ENCODE measurements around the gene SYDE2.
"Not testable (repeated sequence)": the region's sequence is repeated elsewhere in the genome, so short reads cannot be mapped to it uniquely, and the experiment has no call there.

The SYDE2 gene

GRCh38 chr1:85208488-85208887 lies 7.7 kb upstream of the SYDE2 start:
- DNase-seq: no peak

GRCh38 chr1:85203573-85204171 lies 2.9 kb upstream of the SYDE2 start:
- no peak for DNase-seq

- no peak for DNase-seq
Observed at GRCh38 chr1:85202864-85203255, 2.0 kb upstream of the SYDE2 start.

- DNase-seq: no peak
Observed at GRCh38 chr1:85202092-85202863, 1.5 kb upstream of the SYDE2 start.

- DNase-seq: peak; percentile 64
Observed at GRCh38 chr1:85201340-85202091, 700 bp upstream of the SYDE2 start.

- DNase-seq: peak; percentile 22
Observed at GRCh38 chr1:85199667-85200462, 951 bp downstream of the SYDE2 start.

GRCh38 chr1:85198864-85199263 lies 2.0 kb downstream of the SYDE2 start:
- no peak for DNase-seq

- DNase-seq: no peak
Observed at GRCh38 chr1:85196358-85196757, 4.5 kb downstream of the SYDE2 start.

GRCh38 chr1:85195703-85196102 lies 5.1 kb downstream of the SYDE2 start:
- DNase-seq: no peak

GRCh38 chr1:85192129-85192528 lies 8.7 kb downstream of the SYDE2 start:
- not testable (repeated sequence) for DNase-seq

- no peak for DNase-seq
Observed at GRCh38 chr1:85189120-85189519, 11.7 kb downstream of the SYDE2 start.

GRCh38 chr1:85188530-85188929 lies 12.3 kb downstream of the SYDE2 start:
- no peak for DNase-seq

- not testable (repeated sequence) for DNase-seq
Observed at GRCh38 chr1:85187021-85187420, 13.8 kb downstream of the SYDE2 start.

GRCh38 chr1:85184245-85184644 lies 16.6 kb downstream of the SYDE2 start:
- DNase-seq: no peak

- no peak for DNase-seq
Observed at GRCh38 chr1:85182700-85183099, 18.1 kb downstream of the SYDE2 start.

GRCh38 chr1:85180869-85181268 lies 19.9 kb downstream of the SYDE2 start:
- DNase-seq: no peak

- DNase-seq: no peak
Observed at GRCh38 chr1:85179522-85179921, 21.3 kb downstream of the SYDE2 start.

- no peak for DNase-seq
Observed at GRCh38 chr1:85178396-85178795, 22.4 kb downstream of the SYDE2 start.

- DNase-seq: no peak
Observed at GRCh38 chr1:85174503-85174902, 26.3 kb downstream of the SYDE2 start.

- DNase-seq: no peak
Observed at GRCh38 chr1:85172684-85173337, 28.0 kb downstream of the SYDE2 start.

- no peak for DNase-seq
Observed at GRCh38 chr1:85171721-85172120, 29.1 kb downstream of the SYDE2 start.

- no peak for DNase-seq
Observed at GRCh38 chr1:85168884-85169283, 31.9 kb downstream of the SYDE2 start.

GRCh38 chr1:85166351-85166750 lies 34.5 kb downstream of the SYDE2 start:
- DNase-seq: no peak
